HUES64 (cell line): ENCODE results near the gene TBC1D22B.
"Not testable (repeated sequence)": the region's sequence is repeated elsewhere in the genome, so short reads cannot be mapped to it uniquely, and the experiment has no call there.

ENCODE experiments used
- H3K27ac ChIP-seq: 2 replicates; pipeline ENCODE4 v1.7.0; 2013; ENCODE audit warnings: low read depth, low read length, inconsistent platforms
- H3K27me3 ChIP-seq: 2 replicates; pipeline ENCODE4 v1.6.1; 2013; ENCODE audit warnings: mild to moderate bottlenecking, low read length; ENCODE audit not compliant: insufficient read depth
- H3K36me3 ChIP-seq: 2 replicates; pipeline ENCODE4 v1.6.1; 2013; ENCODE audit warnings: mild to moderate bottlenecking, low read length; ENCODE audit not compliant: insufficient read depth
- H3K4me1 ChIP-seq: 2 replicates; pipeline ENCODE4 v1.6.1; 2013; ENCODE audit warnings: mild to moderate bottlenecking, low read length, moderate library complexity; ENCODE audit not compliant: insufficient read depth
- H3K4me3 ChIP-seq: 2 replicates; pipeline ENCODE4 v1.5.1; 2013; ENCODE audit warnings: mild to moderate bottlenecking, low read length, moderate library complexity
- H3K9ac ChIP-seq: 2 replicates; pipeline ENCODE4 v1.6.1; 2013; ENCODE audit warnings: mild to moderate bottlenecking, low read depth, low read length
- H3K9me3 ChIP-seq: 2 replicates; pipeline ENCODE4 v1.6.1; 2013; ENCODE audit warnings: low read depth, low read length; ENCODE audit not compliant: insufficient read depth
- WGBS: fragments of 150-250, 120-280 bp; methylation state at CpG from one replicate; pipeline ENCODE4 v1.1.7; 2013; ENCODE audit warnings: missing lambda C conversion rate; 5-methylcytosine and 5-hydroxymethylcytosine counted together

TBC1D22B gene

GRCh38 chr6:37345804-37346203 is 88.2 kb downstream of the TBC1D22B start:
- not testable (repeated sequence) for H3K27me3 ChIP-seq, H3K36me3 ChIP-seq, H3K9ac ChIP-seq, H3K4me3 ChIP-seq, H3K27ac ChIP-seq, H3K9me3 ChIP-seq, H3K4me1 ChIP-seq
- WGBS, result no CpG with 5 or more reads among the region's 3 CpGs

- Histone ChIP-seq H3K9ac (no peak overlapping the region), H3K4me3 (no peak overlapping the region), H3K9me3 (no peaks in the 10 kb centered on the region), H3K36me3 (no peaks in the 10 kb centered on the region), H3K27me3 (no peaks in the 10 kb centered on the region), H3K4me1 (no peaks in the 10 kb centered on the region; the same call in 1 of the 2 replicates), H3K27ac (no peak overlapping the region)
- 94% methylated on average over 3 of the region's 3 CpGs for WGBS
Measured at GRCh38 chr6:37347177-37347576, 89.6 kb downstream of the TBC1D22B start.

GRCh38 chr6:37347670-37348111 is 90.1 kb downstream of the TBC1D22B start:
- Histone ChIP-seq H3K9ac (no peak overlapping the region), H3K27me3 (no peaks in the 10 kb centered on the region), H3K36me3 (no peaks in the 10 kb centered on the region), H3K4me3 (no peak overlapping the region), H3K4me1 (no peaks in the 10 kb centered on the region; the same call in 1 of the 2 replicates), H3K9me3 (no peaks in the 10 kb centered on the region), H3K27ac (no peak overlapping the region)
- WGBS, result 86% methylated on average over 4 of the region's 4 CpGs

GRCh38 chr6:37351027-37351426 is 93.5 kb downstream of the TBC1D22B start:
- Histone ChIP-seq H3K4me3 (no peak overlapping the region), H3K4me1 (peaks cover 9% of the 10 kb centered on the region), H3K9ac (no peak overlapping the region), H3K27ac (no peak overlapping the region), H3K27me3 (no peaks in the 10 kb centered on the region), H3K36me3 (no peaks in the 10 kb centered on the region), H3K9me3 (no peaks in the 10 kb centered on the region)
- WGBS, result 91% methylated on average over 3 of the region's 3 CpGs

- Histone ChIP-seq H3K9me3 (no peaks in the 10 kb centered on the region), H3K27ac (no peak overlapping the region), H3K27me3 (no peaks in the 10 kb centered on the region), H3K4me1 (peaks cover 14% of the 10 kb centered on the region), H3K4me3 (no peak overlapping the region), H3K9ac (no peak overlapping the region), H3K36me3 (no peaks in the 10 kb centered on the region)
- WGBS, result 95% methylated on average over 3 of the region's 3 CpGs
Measured at GRCh38 chr6:37352384-37352783, 94.8 kb downstream of the TBC1D22B start.

GRCh38 chr6:37353761-37354525 is 96.4 kb downstream of the TBC1D22B start, which contains the start of gene RNF8:
RNF8 (plus strand) TSS chr6:37353983; CDS start chr6:37354165, 182 bp downstream.
- Histone ChIP-seq H3K9ac (peak within 1 kb of the TSS; percentile 84), H3K27me3 (no peaks in the 10 kb centered on the region), H3K4me3 (peak within 1 kb of the TSS; percentile 98), H3K36me3 (no peaks in the 10 kb centered on the region), H3K27ac (peak within 1 kb of the TSS; percentile 80), H3K4me1 (peaks cover 15% of the 10 kb centered on the region), H3K9me3 (no peaks in the 10 kb centered on the region)
- WGBS, result under 1% methylated on average over 54 of the region's 54 CpGs

GRCh38 chr6:37354526-37355384 is 97.2 kb downstream of the TBC1D22B start:
- H3K9ac ChIP-seq, result peak overlapping the region; percentile 84
- 3% methylated on average over 44 of the region's 44 CpGs for WGBS
- H3K9me3 ChIP-seq, result no peaks in the 10 kb centered on the region
- peak overlapping the region; percentile 80; the same call in 1 of the 2 replicates for H3K27ac ChIP-seq
- H3K27me3 ChIP-seq, result no peaks in the 10 kb centered on the region
- H3K4me1 ChIP-seq, result peaks cover 15% of the 10 kb centered on the region
- H3K4me3 ChIP-seq, result peak overlapping the region; percentile 98
- no peaks in the 10 kb centered on the region for H3K36me3 ChIP-seq

GRCh38 chr6:37357288-37357687 is 99.7 kb downstream of the TBC1D22B start:
- Histone ChIP-seq H3K27ac (no peak overlapping the region), H3K4me1 (peaks cover 15% of the 10 kb centered on the region), H3K27me3 (no peaks in the 10 kb centered on the region), H3K9ac (no peak overlapping the region), H3K36me3 (peaks cover 20% of the 10 kb centered on the region), H3K9me3 (no peaks in the 10 kb centered on the region), H3K4me3 (no peak overlapping the region)
- no CpG with 5 or more reads among the region's 1 CpG for WGBS

GRCh38 chr6:37357860-37358259 is 100.3 kb downstream of the TBC1D22B start:
- no peak overlapping the region for H3K27ac ChIP-seq
- 85% methylated on average over 1 of the region's 2 CpGs for WGBS
- no peak overlapping the region for H3K4me3 ChIP-seq
- H3K9me3 ChIP-seq, result no peaks in the 10 kb centered on the region
- no peak overlapping the region for H3K9ac ChIP-seq
- peaks cover 25% of the 10 kb centered on the region for H3K36me3 ChIP-seq
- no peaks in the 10 kb centered on the region for H3K27me3 ChIP-seq
- H3K4me1 ChIP-seq, result peaks cover 15% of the 10 kb centered on the region

GRCh38 chr6:37359039-37359438 is 101.5 kb downstream of the TBC1D22B start:
- 97% methylated on average over 3 of the region's 3 CpGs for WGBS
- Histone ChIP-seq H3K4me1 (peaks cover 15% of the 10 kb centered on the region), H3K36me3 (peaks cover 34% of the 10 kb centered on the region), H3K27ac (no peak overlapping the region), H3K9ac (no peak overlapping the region), H3K9me3 (no peaks in the 10 kb centered on the region), H3K27me3 (no peaks in the 10 kb centered on the region), H3K4me3 (no peak overlapping the region)
